Prostate gland (tissue), 2 donors: ENCODE results near the gene TBL3.

Experiments used
- CTCF ChIP-seq, 4 experiments: fragments of 200-600 bp in 2 of 4; fragments of 450-650 bp in 2 of 4; sonication (generic) in 2 of 4; IDR thresholded peaks; 1 replicate in 3 of 4; 2 replicates in 1 of 4; pipeline ENCODE4 v1.5.1; 2016 to 2019; ENCODE audit warnings: antibody characterized with exemption in 4 of 4, mild to moderate bottlenecking in 2 of 4, moderate library complexity in 2 of 4
- POLR2A ChIP-seq: fragments of 450-650 bp; IDR thresholded peaks from one replicate; pipeline ENCODE4 v1.6.1; 2016; ENCODE audit warnings: antibody characterized with exemption, mild to moderate bottlenecking
- POLR2AphosphoS5 ChIP-seq: sonication (generic); formaldehyde crosslinking; IDR thresholded peaks from one replicate; pipeline ENCODE4 v1.6.1; 2017; ENCODE audit warnings: antibody characterized with exemption

- TF ChIP-seq CTCF (IDR thresholded peaks at IDR 0.05) (no peak), POLR2AphosphoS5 (no peak), POLR2A (no peak)
Measured at GRCh38 chr16:1966460-1966859, 5.4 kb upstream of the TBL3 start, which contains the start of gene RNF151.
